GM10266 (cell line): ENCODE data around the gene METTL8.
A peak's percentile ranks its signal among the peaks of the same experiment; 100 is the strongest.

Source experiments
- DNase-seq: peaks from one replicate; pipeline ENCODE4 v3.0.0; 2012; ENCODE audit errors: extremely low spot score
- CTCF ChIP-seq: IDR thresholded peaks from 2 replicates; pipeline ENCODE4 v1.5.1; 2012; ENCODE audit warnings: mild to moderate bottlenecking, low read depth; ENCODE audit not compliant: control insufficient read depth, insufficient read depth; ENCODE audit errors: missing control alignments

Gene METTL8, protein sequence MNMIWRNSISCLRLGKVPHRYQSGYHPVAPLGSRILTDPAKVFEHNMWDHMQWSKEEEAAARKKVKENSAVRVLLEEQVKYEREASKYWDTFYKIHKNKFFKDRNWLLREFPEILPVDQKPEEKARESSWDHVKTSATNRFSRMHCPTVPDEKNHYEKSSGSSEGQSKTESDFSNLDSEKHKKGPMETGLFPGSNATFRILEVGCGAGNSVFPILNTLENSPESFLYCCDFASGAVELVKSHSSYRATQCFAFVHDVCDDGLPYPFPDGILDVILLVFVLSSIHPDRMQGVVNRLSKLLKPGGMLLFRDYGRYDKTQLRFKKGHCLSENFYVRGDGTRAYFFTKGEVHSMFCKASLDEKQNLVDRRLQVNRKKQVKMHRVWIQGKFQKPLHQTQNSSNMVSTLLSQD

GRCh38 chr2:171433763-171434012 lies at the start of gene METTL8:
Gene METTL8 (minus strand): TSS chr2:171433990. CDS start chr2:171392185, 41,805 bp downstream.
- no peak for DNase-seq
- TF ChIP-seq CTCF = peak; percentile 62

GRCh38 chr2:171482877-171483276 lies 49.1 kb upstream of the METTL8 start:
- no peak for TF ChIP-seq CTCF
- no peak for DNase-seq

- peak; percentile 8 for DNase-seq
- TF ChIP-seq CTCF = no peak
Observed at GRCh38 chr2:171482308-171482707, 48.5 kb upstream of the METTL8 start.

DNA sequence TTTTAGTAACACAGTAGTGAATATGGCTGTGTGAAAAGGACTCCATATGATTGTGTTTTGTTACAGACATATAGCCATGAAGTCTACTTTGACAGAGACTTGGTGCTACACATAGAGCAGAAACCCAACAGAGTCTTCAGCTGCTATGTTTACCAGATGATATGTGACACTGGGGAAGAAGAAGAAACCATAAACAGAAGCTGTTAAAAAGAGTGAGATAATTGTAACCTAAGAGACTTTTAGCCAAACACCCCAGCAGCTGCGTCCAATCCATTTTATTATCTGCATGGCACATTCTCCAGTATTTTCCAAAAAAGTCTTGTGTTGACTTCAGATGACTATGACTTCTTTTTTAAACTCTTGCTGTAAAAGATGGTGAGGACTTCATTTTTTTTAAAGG lies 47.1 kb upstream of the METTL8 start:
- DNase-seq = no peak
- no peak for TF ChIP-seq CTCF

- DNase-seq = peak; percentile 37
- TF ChIP-seq CTCF = no peak
Observed at GRCh38 chr2:171479154-171479814, 45.5 kb upstream of the METTL8 start.

DNA sequence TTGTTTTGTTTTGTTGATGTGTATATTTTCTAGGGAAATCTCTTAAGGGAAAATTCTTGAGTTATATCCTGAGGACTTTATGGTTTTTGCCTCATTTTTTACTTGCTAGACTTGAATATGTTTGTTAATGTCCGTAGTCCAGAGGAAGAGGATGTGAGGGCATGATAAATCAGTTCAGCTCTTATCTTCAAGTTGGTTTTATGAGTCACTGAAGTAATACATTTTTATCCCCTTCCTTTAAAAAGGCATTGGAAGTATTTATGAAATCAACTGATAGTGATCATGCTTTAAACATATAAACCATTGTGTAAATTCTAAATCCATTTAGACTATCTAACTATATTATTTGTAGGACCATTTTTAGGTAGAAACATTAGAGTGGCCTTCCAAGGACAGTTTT lies 44.6 kb upstream of the METTL8 start:
- no peak for DNase-seq
- no peak for TF ChIP-seq CTCF

DNA sequence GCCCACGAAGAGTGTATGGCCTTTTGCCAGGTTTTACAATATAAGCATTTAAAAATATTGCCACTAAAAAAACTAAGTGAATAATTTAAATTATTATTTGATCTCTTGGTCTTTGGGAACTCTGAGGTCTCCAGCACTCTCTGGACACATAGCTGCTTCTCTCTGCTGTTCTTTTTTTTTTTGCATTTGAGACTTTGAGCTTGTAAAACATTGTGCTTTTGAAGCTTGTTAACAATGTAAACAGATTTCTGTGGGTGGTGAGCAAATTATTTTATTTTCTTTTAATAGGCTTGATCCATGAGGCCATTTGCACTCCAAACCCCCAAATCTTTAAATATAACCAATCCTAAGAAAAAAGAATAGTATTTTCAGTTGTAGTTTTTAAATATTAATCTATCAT lies 42.2 kb upstream of the METTL8 start:
- no peak for TF ChIP-seq CTCF

More for the DNA sequence above, 42.2 kb upstream of the METTL8 start:
- DNase-seq = no peak
